Measurements from ENCODE around the gene FNBP1L. TPM values are rescaled to one million over a fixed set of nuclear protein-coding genes. Genes with fewer than 3 reads are reported as not detected.

The FNBP1L gene
- total RNA-seq, 1 experiment from 2014 or later, result 119 TPM

DNA sequence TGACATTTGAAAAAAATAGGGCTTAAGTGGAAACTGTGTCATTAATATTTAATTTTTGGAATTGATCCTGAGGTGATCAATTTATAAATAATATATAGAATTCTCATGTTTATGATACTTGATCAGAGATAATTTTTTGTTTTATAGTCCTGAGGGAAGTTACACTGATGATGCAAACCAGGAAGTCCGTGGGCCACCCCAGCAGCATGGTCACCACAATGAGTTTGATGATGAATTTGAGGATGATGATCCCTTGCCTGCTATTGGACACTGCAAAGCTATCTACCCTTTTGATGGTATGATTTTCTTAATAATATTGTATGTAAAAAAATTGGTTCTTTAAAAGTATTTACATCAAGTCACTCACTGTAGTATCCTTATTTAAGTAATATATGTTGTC, 101.2 kb downstream of the FNBP1L start:
- H2AK5ac ChIP-seq (ENCODE audit: insufficient read length, low read length), result no peak overlapping the region
- no peak overlapping the region for H4K5ac ChIP-seq (ENCODE audit: insufficient read length, low read depth, low read length)
- H3K79me2 ChIP-seq (ENCODE audit: insufficient read depth, low read length), result no peaks in the 10 kb centered on the region
- TF ChIP-seq, protein P1, sequence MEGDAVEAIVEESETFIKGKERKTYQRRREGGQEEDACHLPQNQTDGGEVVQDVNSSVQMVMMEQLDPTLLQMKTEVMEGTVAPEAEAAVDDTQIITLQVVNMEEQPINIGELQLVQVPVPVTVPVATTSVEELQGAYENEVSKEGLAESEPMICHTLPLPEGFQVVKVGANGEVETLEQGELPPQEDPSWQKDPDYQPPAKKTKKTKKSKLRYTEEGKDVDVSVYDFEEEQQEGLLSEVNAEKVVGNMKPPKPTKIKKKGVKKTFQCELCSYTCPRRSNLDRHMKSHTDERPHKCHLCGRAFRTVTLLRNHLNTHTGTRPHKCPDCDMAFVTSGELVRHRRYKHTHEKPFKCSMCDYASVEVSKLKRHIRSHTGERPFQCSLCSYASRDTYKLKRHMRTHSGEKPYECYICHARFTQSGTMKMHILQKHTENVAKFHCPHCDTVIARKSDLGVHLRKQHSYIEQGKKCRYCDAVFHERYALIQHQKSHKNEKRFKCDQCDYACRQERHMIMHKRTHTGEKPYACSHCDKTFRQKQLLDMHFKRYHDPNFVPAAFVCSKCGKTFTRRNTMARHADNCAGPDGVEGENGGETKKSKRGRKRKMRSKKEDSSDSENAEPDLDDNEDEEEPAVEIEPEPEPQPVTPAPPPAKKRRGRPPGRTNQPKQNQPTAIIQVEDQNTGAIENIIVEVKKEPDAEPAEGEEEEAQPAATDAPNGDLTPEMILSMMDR (conservative IDR thresholded peaks at IDR 0.05), result no peak
- H2AFZ ChIP-seq (ENCODE audit: low read length), result no peak overlapping the region
- WGBS (ENCODE audit: extremely low coverage, insufficient read length, low lambda C conversion rate), result no CpG with 5 or more reads among the region's 1 CpG
- Mint-ChIP-seq H3K9me3 (no peaks in the 10 kb centered on the region), H3K4me1 (peaks cover 31 to 41% of the 10 kb centered on the region in 2 experiments), H3K36me3 (ENCODE audit: insufficient read depth in 1 of 3, low read depth in 3 of 3) (peaks cover 15 to 78% (median 59%) of the 10 kb centered on the region in 3 experiments), H3K27me3 (ENCODE audit: low read depth) (no peaks in the 10 kb centered on the region; the same call in 1 of the 2 replicates), H3K4me3 (no peak overlapping the region), H3K27ac (no peak overlapping the region)
- no peaks in the 10 kb centered on the region for H4K20me1 ChIP-seq (ENCODE audit: control insufficient read depth, insufficient read depth, insufficient read length)
- H3K4ac ChIP-seq (ENCODE audit: low read depth, low read length), result no peak overlapping the region
- no peak overlapping the region for H2BK5ac ChIP-seq (ENCODE audit: insufficient read length, low read length)
- no peak for DNase-seq
- no peak overlapping the region for H3K18ac ChIP-seq (ENCODE audit: insufficient read length, low read depth, low read length)
- no peaks in the 10 kb centered on the region for H3K79me1 ChIP-seq (ENCODE audit: insufficient read depth, low read depth, low read length, poor library complexity, severe bottlenecking)
- no peak overlapping the region for H3K14ac ChIP-seq (ENCODE audit: insufficient read depth, low read length)
- H4K91ac ChIP-seq (ENCODE audit: insufficient read length, low read depth, low read length), result no peak overlapping the region
- no peak overlapping the region for H3K56ac ChIP-seq (ENCODE audit: insufficient read length, low read depth, low read length)
- no peak overlapping the region for H2BK12ac ChIP-seq (ENCODE audit: insufficient read length, low read depth, low read length)
- H3T11ph ChIP-seq (ENCODE audit: low read length), result no peak overlapping the region
- H3K27me3 ChIP-seq (ENCODE audit: insufficient read depth, low read length), result no peaks in the 10 kb centered on the region
- H4K8ac ChIP-seq (replicated peaks; ENCODE audit: insufficient read length, low read depth, low read length), result no peak overlapping the region
- H2BK20ac ChIP-seq (ENCODE audit: low read depth, low read length, poor library complexity, severe bottlenecking), result no peak overlapping the region
- no peak overlapping the region for H3K4me2 ChIP-seq (ENCODE audit: insufficient read depth, insufficient read length, low read length)
- no peak overlapping the region for H2BK15ac ChIP-seq (ENCODE audit: low read depth, low read length)
- H3K4me1 ChIP-seq (ENCODE audit: insufficient read depth, low read length), result peaks cover 4% of the 10 kb centered on the region; the same call in 1 of the 2 replicates
- H3K9me3 ChIP-seq (ENCODE audit: control insufficient read depth, low read depth, low read length), result no peaks in the 10 kb centered on the region
- H3K9ac ChIP-seq (ENCODE audit: extremely low read depth, insufficient read length, low read length), result no peak overlapping the region
- no peak overlapping the region for H3K23ac ChIP-seq (ENCODE audit: insufficient read length, low read depth, low read length)
- H2BK120ac ChIP-seq (ENCODE audit: low read depth, low read length, poor library complexity, severe bottlenecking), result no peak overlapping the region
- no peaks in the 10 kb centered on the region for H3K23me2 ChIP-seq (ENCODE audit: insufficient read length, low read depth, low read length, poor library complexity, severe bottlenecking)
- H3K27ac ChIP-seq (ENCODE audit: insufficient read length, low read depth, low read length), result no peak overlapping the region
